ENCODE data around the gene RARG.

Gene RARG

GRCh38 chr12:53176750-53177149 is 55.3 kb downstream of the RARG start:
- no peak for ATAC-seq
- TF ChIP-seq ZNF70 (CRISPR knock-in tag; IDR thresholded peaks at IDR 0.05): no peak
- TF ChIP-seq PPARA (CRISPR knock-in tag; IDR thresholded peaks at IDR 0.05; ENCODE audit: borderline replicate concordance): no peak
- TF ChIP-seq, protein P1, sequence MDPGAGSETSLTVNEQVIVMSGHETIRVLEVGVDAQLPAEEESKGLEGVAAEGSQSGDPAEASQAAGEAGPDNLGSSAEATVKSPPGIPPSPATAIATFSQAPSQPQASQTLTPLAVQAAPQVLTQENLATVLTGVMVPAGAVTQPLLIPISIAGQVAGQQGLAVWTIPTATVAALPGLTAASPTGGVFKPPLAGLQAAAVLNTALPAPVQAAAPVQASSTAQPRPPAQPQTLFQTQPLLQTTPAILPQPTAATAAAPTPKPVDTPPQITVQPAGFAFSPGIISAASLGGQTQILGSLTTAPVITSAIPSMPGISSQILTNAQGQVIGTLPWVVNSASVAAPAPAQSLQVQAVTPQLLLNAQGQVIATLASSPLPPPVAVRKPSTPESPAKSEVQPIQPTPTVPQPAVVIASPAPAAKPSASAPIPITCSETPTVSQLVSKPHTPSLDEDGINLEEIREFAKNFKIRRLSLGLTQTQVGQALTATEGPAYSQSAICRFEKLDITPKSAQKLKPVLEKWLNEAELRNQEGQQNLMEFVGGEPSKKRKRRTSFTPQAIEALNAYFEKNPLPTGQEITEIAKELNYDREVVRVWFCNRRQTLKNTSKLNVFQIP (CRISPR knock-in tag; IDR thresholded peaks at IDR 0.05; ENCODE audit: borderline replicate concordance, low read depth): no peak
- no peak for TF ChIP-seq BACH2 (CRISPR knock-in tag; IDR thresholded peaks at IDR 0.05; ENCODE audit: borderline replicate concordance)
- TF ChIP-seq OSR1 (CRISPR knock-in tag; IDR thresholded peaks at IDR 0.05): no peak
- no peak for TF ChIP-seq ZNF565 (CRISPR knock-in tag; conservative IDR thresholded peaks at IDR 0.05; ENCODE audit: low read depth)
- TF ChIP-seq ISL1 (CRISPR knock-in tag; IDR thresholded peaks at IDR 0.05): no peak
- TF ChIP-seq ZFP30 (CRISPR knock-in tag; IDR thresholded peaks at IDR 0.05): no peak
- no peak for TF ChIP-seq SNAI2 (CRISPR knock-in tag; IDR thresholded peaks at IDR 0.05)
- no peak for TF ChIP-seq GLIS3 (CRISPR knock-in tag; IDR thresholded peaks at IDR 0.05)
- no peak for TF ChIP-seq TCF4 (CRISPR knock-in tag; IDR thresholded peaks at IDR 0.05; ENCODE audit: borderline replicate concordance)
- TF ChIP-seq ZFP3 (CRISPR knock-in tag; IDR thresholded peaks at IDR 0.05): no peak
- no peak for TF ChIP-seq RARB (CRISPR knock-in tag; IDR thresholded peaks at IDR 0.05)
- TF ChIP-seq ESRRG (CRISPR knock-in tag; IDR thresholded peaks at IDR 0.05): no peak
- TF ChIP-seq, protein P2, sequence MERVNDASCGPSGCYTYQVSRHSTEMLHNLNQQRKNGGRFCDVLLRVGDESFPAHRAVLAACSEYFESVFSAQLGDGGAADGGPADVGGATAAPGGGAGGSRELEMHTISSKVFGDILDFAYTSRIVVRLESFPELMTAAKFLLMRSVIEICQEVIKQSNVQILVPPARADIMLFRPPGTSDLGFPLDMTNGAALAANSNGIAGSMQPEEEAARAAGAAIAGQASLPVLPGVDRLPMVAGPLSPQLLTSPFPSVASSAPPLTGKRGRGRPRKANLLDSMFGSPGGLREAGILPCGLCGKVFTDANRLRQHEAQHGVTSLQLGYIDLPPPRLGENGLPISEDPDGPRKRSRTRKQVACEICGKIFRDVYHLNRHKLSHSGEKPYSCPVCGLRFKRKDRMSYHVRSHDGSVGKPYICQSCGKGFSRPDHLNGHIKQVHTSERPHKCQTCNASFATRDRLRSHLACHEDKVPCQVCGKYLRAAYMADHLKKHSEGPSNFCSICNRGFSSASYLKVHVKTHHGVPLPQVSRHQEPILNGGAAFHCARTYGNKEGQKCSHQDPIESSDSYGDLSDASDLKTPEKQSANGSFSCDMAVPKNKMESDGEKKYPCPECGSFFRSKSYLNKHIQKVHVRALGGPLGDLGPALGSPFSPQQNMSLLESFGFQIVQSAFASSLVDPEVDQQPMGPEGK (CRISPR knock-in tag; IDR thresholded peaks at IDR 0.05; ENCODE audit: borderline replicate concordance): no peak

DNA sequence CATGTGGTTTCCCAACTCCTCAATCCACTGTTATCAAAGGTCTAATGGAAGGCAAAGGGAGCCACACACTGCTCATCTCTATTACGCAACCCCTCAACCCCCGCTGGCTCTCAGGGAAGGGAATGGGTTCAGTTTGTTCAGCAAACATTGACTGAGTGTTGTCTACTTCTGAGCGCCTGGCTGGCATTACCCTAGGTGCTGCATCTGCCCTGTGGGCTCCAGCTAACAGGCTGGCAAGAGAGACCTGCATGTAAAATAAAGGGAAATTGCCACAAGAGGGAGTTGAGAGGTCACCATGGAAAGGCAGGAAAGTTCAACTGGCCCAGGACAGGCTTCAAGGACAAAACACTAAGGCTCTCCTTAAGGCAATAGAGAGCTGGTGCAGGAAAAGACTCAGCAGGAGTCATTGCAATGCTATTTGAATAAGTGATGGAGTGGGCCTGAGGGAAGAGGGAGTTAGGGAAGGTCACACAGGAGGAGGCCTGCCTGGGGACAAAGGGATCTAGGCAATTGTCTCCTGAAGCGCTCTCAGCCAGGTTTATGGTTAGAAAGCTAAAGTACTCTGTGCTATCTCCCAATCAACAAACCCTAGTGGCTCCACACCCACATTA is 57.0 kb downstream of the RARG start:
- peak; percentile 65 for ATAC-seq
- TF ChIP-seq OSR1 (CRISPR knock-in tag; IDR thresholded peaks at IDR 0.05) (no peak), ZNF70 (CRISPR knock-in tag; IDR thresholded peaks at IDR 0.05) (no peak), CREB5 (CRISPR knock-in tag; IDR thresholded peaks at IDR 0.05; ENCODE audit: low read depth) (no peak), ZFP3 (CRISPR knock-in tag; IDR thresholded peaks at IDR 0.05) (no peak), RARB (CRISPR knock-in tag; IDR thresholded peaks at IDR 0.05) (no peak), ZC3H10 (CRISPR knock-in tag; IDR thresholded peaks at IDR 0.05) (no peak), ZNF565 (CRISPR knock-in tag; conservative IDR thresholded peaks at IDR 0.05; ENCODE audit: low read depth) (no peak), GLIS3 (CRISPR knock-in tag; IDR thresholded peaks at IDR 0.05) (no peak), ZNF8 (CRISPR knock-in tag; IDR thresholded peaks at IDR 0.05) (no peak), TSHZ2 (CRISPR knock-in tag; IDR thresholded peaks at IDR 0.05) (no peak), ZFP30 (CRISPR knock-in tag; IDR thresholded peaks at IDR 0.05) (no peak), TCF4 (CRISPR knock-in tag; IDR thresholded peaks at IDR 0.05; ENCODE audit: borderline replicate concordance) (no peak), BACH2 (CRISPR knock-in tag; IDR thresholded peaks at IDR 0.05; ENCODE audit: borderline replicate concordance) (no peak)
- TF ChIP-seq, protein P2 (CRISPR knock-in tag; IDR thresholded peaks at IDR 0.05; ENCODE audit: borderline replicate concordance): no peak
- TF ChIP-seq, protein P3, sequence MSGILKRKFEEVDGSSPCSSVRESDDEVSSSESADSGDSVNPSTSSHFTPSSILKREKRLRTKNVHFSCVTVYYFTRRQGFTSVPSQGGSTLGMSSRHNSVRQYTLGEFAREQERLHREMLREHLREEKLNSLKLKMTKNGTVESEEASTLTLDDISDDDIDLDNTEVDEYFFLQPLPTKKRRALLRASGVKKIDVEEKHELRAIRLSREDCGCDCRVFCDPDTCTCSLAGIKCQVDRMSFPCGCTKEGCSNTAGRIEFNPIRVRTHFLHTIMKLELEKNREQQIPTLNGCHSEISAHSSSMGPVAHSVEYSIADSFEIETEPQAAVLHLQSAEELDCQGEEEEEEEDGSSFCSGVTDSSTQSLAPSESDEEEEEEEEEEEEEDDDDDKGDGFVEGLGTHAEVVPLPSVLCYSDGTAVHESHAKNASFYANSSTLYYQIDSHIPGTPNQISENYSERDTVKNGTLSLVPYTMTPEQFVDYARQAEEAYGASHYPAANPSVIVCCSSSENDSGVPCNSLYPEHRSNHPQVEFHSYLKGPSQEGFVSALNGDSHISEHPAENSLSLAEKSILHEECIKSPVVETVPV (CRISPR knock-in tag; IDR thresholded peaks at IDR 0.05): no peak
- TF ChIP-seq, protein P1 (CRISPR knock-in tag; IDR thresholded peaks at IDR 0.05; ENCODE audit: borderline replicate concordance, low read depth): no peak

Measured in SK-N-SH treated with all-trans-retinoic acid at 6 μM for 48 hours (cell line).